Measurements from ENCODE around the gene ZSCAN12. TPM values are rescaled to one million over a fixed set of nuclear protein-coding genes. Genes with fewer than 3 reads are reported as not detected.
"Not testable (repeated sequence)": the region's sequence is repeated elsewhere in the genome, so short reads cannot be mapped to it uniquely, and the experiment has no call there.

ZSCAN12 gene
- total RNA-seq, 1 experiment from 2014 or later: 7.0 TPM

- no peak for DNase-seq (ENCODE audit: low spot score)
- in situ Hi-C loops (cut with HindIII; ENCODE audit: low sequenced_read_pairs): no loop called here
Measured at GRCh38 chr6:28401172-28401571, 1.6 kb upstream of the ZSCAN12 start.

- in situ Hi-C loops (cut with HindIII; ENCODE audit: low sequenced_read_pairs): no loop called here
Measured at GRCh38 chr6:28400122-28400451, 540 bp upstream of the ZSCAN12 start.

GRCh38 chr6:28395918-28396317 lies 3.6 kb downstream of the ZSCAN12 start:
- DNase-seq (ENCODE audit: low spot score): no peak
- in situ Hi-C loops (cut with HindIII; ENCODE audit: low sequenced_read_pairs): no loop called here

More at GRCh38 chr6:28400122-28400451, 540 bp upstream of the ZSCAN12 start:
- no peak for DNase-seq (ENCODE audit: low spot score)

GRCh38 chr6:28393912-28394662 lies 5.5 kb downstream of the ZSCAN12 start:
- peak; percentile 44 for DNase-seq (ENCODE audit: low spot score)
- in situ Hi-C loops (cut with HindIII; ENCODE audit: low sequenced_read_pairs): no loop called here

- in situ Hi-C loops (cut with HindIII; ENCODE audit: low sequenced_read_pairs): no loop called here
Measured at GRCh38 chr6:28390688-28391087, 8.9 kb downstream of the ZSCAN12 start.

GRCh38 chr6:28384143-28384533 lies 15.4 kb downstream of the ZSCAN12 start:
- in situ Hi-C loops (cut with HindIII; ENCODE audit: low sequenced_read_pairs): no loop called here
- DNase-seq (ENCODE audit: low spot score): no peak

More at GRCh38 chr6:28390688-28391087, 8.9 kb downstream of the ZSCAN12 start:
- no peak for DNase-seq (ENCODE audit: low spot score)

GRCh38 chr6:28383235-28384142 lies 16.1 kb downstream of the ZSCAN12 start:
- peak; percentile 80 for DNase-seq (ENCODE audit: low spot score)
- in situ Hi-C loops (cut with HindIII; ENCODE audit: low sequenced_read_pairs): no loop called here

- in situ Hi-C loops (cut with HindIII; ENCODE audit: low sequenced_read_pairs): no loop called here
- no peak for DNase-seq (ENCODE audit: low spot score)
Measured at GRCh38 chr6:28380381-28380780, 19.2 kb downstream of the ZSCAN12 start.

- in situ Hi-C loops (cut with HindIII; ENCODE audit: low sequenced_read_pairs): no loop called here
- no peak for DNase-seq (ENCODE audit: low spot score)
Measured at GRCh38 chr6:28378644-28379043, 20.9 kb downstream of the ZSCAN12 start.

GRCh38 chr6:28377879-28378278 lies 21.7 kb downstream of the ZSCAN12 start:
- in situ Hi-C loops (cut with HindIII; ENCODE audit: low sequenced_read_pairs): no loop called here
- DNase-seq (ENCODE audit: low spot score): no peak

GRCh38 chr6:28373925-28374324 lies 25.6 kb downstream of the ZSCAN12 start:
- no peak for DNase-seq (ENCODE audit: low spot score)
- in situ Hi-C loops (cut with HindIII; ENCODE audit: low sequenced_read_pairs): no loop called here

GRCh38 chr6:28371706-28372451 lies 27.7 kb downstream of the ZSCAN12 start:
- in situ Hi-C loops (cut with HindIII; ENCODE audit: low sequenced_read_pairs): no loop called here
- no peak for DNase-seq (ENCODE audit: low spot score)

GRCh38 chr6:28371280-28371679 lies 28.3 kb downstream of the ZSCAN12 start:
- DNase-seq (ENCODE audit: low spot score): no peak
- in situ Hi-C loops (cut with HindIII; ENCODE audit: low sequenced_read_pairs): no loop called here

- DNase-seq (ENCODE audit: low spot score): no peak
- in situ Hi-C loops (cut with HindIII; ENCODE audit: low sequenced_read_pairs): no loop called here
Measured at GRCh38 chr6:28370440-28370839, 29.1 kb downstream of the ZSCAN12 start.

GRCh38 chr6:28369463-28369862 lies 30.1 kb downstream of the ZSCAN12 start:
- in situ Hi-C loops (cut with HindIII; ENCODE audit: low sequenced_read_pairs): no loop called here
- no peak for DNase-seq (ENCODE audit: low spot score)

- in situ Hi-C loops (cut with HindIII; ENCODE audit: low sequenced_read_pairs): no loop called here
- no peak for DNase-seq (ENCODE audit: low spot score)
Measured at GRCh38 chr6:28368522-28368921, 31.0 kb downstream of the ZSCAN12 start.

- in situ Hi-C loops (cut with HindIII; ENCODE audit: low sequenced_read_pairs); DNase-seq (ENCODE audit: low spot score): not testable (repeated sequence)
Measured at GRCh38 chr6:28365590-28365989, 34.0 kb downstream of the ZSCAN12 start.

GRCh38 chr6:28360961-28361360 lies 38.6 kb downstream of the ZSCAN12 start:
- DNase-seq (ENCODE audit: low spot score): no peak
- in situ Hi-C loops (cut with HindIII; ENCODE audit: low sequenced_read_pairs): no loop called here

- in situ Hi-C loops (cut with HindIII; ENCODE audit: low sequenced_read_pairs); DNase-seq (ENCODE audit: low spot score): not testable (repeated sequence)
Measured at GRCh38 chr6:28359562-28359961, 40.0 kb downstream of the ZSCAN12 start.

- in situ Hi-C loops (cut with HindIII; ENCODE audit: low sequenced_read_pairs): no loop called here
- peak; percentile 22 for DNase-seq (ENCODE audit: low spot score)
Measured at GRCh38 chr6:28357036-28357435, 42.5 kb downstream of the ZSCAN12 start.
